Globus pallidus (tissue), 1 donor: ENCODE results near the gene TMC1.

ENCODE experiments used
- DNase-seq: peaks from one replicate; pipeline ENCODE4 v3.0.0-alpha.2; 2015; ENCODE audit warnings: low spot score

The TMC1 gene

DNA sequence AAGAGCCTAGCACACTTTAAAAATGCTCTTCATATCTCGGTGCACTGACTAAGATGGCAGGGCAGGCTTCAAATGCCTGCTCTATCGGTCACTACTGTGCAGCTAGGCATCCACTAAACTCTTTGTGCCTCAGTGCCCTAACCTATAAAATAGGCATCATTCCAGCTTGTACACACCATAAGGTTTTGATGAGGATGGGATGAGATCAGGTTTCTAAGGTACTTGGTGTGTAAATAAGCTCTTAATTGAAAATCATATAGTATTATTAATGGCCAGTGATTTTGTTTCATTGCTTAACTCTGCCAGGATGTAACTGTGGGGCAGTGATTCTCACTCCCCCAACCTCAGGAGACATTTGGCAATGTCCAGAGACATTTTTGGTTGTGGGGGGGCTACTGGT is 352.9 kb downstream of the TMC1 start:
- DNase-seq = no peak

- DNase-seq = no peak
Observed at GRCh38 chr9:72875221-72875620, 353.8 kb downstream of the TMC1 start.

GRCh38 chr9:72880821-72881220 is 359.4 kb downstream of the TMC1 start:
- DNase-seq = no peak

DNA sequence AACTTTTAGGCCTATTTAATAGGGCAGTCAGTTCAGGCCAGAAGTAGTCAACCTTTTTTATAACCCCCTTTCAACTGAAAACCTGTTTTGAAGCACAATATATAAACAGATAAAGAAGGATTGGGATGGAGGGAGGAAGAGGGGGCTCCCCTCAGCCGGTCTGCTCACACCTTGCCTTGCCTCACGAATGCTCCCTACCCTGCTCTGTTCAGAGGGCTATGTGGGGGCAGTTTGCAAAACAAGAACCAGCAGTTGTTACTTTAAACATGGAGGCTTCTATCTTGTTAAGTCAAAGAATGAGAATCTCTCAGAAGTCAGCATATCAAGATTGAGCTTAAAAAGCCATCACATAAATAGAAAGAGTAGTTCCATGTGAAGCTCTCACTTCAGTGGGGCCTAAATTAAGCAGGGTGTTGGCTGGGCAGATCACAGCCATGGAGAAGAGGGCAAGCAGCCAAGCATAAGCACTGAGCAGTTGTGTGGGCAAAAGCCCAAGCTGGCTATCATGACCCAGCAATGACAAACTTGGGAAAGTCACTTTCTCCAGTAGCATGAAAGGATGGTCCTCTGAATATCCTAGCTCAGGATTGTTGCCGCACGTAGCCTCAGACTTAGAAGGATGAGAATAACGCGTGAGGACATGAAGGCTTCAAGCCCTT is 360.8 kb downstream of the TMC1 start:
- no peak for DNase-seq

DNA sequence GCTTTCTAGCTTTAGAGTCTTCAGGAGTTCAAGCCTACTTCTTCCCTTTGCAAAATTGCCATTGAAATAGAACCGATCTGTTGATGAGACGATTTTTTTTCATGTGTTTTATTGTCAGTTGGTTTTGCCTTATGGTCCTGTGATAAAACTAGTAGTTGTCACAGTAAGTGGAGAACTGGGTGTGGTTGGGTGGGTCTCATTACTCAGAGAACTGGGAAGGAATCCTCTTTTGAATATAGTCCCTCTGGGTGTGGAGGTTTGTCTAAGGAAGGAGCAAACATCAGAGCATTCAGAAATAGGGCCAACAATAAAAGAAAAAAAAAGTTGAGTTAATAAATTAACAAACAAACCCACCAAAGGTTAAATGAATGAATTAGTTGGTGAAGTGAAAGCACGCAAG is 362.5 kb downstream of the TMC1 start:
- DNase-seq = no peak

DNA sequence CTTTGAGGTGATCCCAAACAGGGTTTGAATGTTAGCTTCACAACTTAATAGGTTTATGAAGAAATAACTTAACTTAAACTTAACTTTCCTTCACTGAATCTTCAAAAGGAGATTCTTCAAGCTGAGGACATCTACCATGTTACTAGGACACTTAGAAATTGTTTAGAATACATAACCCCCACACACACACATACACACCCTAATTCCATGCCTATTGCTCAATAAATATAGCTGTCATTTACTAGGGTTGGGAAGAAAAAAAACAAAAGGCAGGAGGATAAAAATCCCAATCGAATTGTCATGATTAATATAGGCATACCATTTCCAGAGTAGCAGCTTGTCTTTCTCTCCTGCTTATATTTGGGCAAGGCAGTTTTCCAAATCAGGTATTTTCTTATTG is 363.1 kb downstream of the TMC1 start:
- DNase-seq = no peak
